Thyroid gland (tissue), 4 donors: ENCODE results near the gene CSMD2. TPM values are rescaled to one million over a fixed set of nuclear protein-coding genes. Genes with fewer than 3 reads are reported as not detected.

Experiments
- DNase-seq, 2 donors: peaks; one replicate each; pipeline ENCODE4 v3.0.0-alpha.2; 2019
- H3K27ac ChIP-seq, 3 donors: fragments of 200-600 bp; sonication (generic); 1 replicate in 2 of 3; 2 replicates in 1 of 3; pipeline ENCODE4 v1.5.1; 2016 to 2019; ENCODE audit warnings: mild to moderate bottlenecking in 1 of 3, moderate library complexity in 1 of 3
- H3K27me3 ChIP-seq: fragments of 200-600 bp; sonication (generic); one replicate; pipeline ENCODE4 v1.5.1; 2019
- H3K36me3 ChIP-seq, 2 donors: fragments of 200-600 bp; sonication (generic); one replicate each; pipeline ENCODE4 v1.5.1; 2016 to 2019
- H3K4me1 ChIP-seq, 2 donors: fragments of 200-600 bp; sonication (generic); one replicate each; pipeline ENCODE4 v1.5.1; 2017 to 2019
- H3K4me3 ChIP-seq, 3 donors: fragments of 200-600 bp; sonication (generic); replicated peaks in 1 of 3; 1 replicate in 2 of 3; 2 replicates in 1 of 3; pipeline ENCODE4 v1.5.1; 2016; ENCODE audit warnings: mild to moderate bottlenecking in 1 of 3
- H3K9me3 ChIP-seq: fragments of 200-600 bp; sonication (generic); one replicate; pipeline ENCODE4 v1.5.1; 2017
- POLR2A ChIP-seq, 2 donors: fragments of 450-650 bp; IDR thresholded peaks; one replicate each; pipeline ENCODE4 v1.6.1; 2017; ENCODE audit warnings: antibody characterized with exemption in 2 of 2, mild to moderate bottlenecking in 2 of 2, moderate library complexity in 1 of 2
- WGBS, 2 donors: methylation state at CpG; one replicate each; pipeline ENCODE4 v1.1.5; 2017; 5-methylcytosine and 5-hydroxymethylcytosine counted together
- intact Hi-C: fragments of 100-400 bp; cut with DNase I; formaldehyde crosslinking; loops from one replicate; pipeline ENCODE4 v1.15.1; 2023
- total RNA-seq, 4 donors: library from RNA; depleted of rRNA; stranded (reverse); fragments of >200 nt; gene quantifications; one replicate each; pipeline ENCODE4 v1.2.3, GENCODE V29; 2016
- TF ChIP-seq, protein P1 (sequence below), 6 experiments: fragments of 200-600 bp in 3 of 6; fragments of 450-650 bp in 3 of 6; sonication (generic) in 3 of 6; IDR thresholded peaks; one replicate each; pipeline ENCODE4 v1.5.1; 2016 to 2019; ENCODE audit warnings: antibody characterized with exemption in 6 of 6, mild to moderate bottlenecking in 2 of 6, inconsistent platforms in 1 of 6, moderate library complexity in 1 of 6

Gene CSMD2
- total RNA-seq, 4 donors from 2014 or later, result 0.10 to 0.45 (median 0.13) TPM; not detected in 1

DNA sequence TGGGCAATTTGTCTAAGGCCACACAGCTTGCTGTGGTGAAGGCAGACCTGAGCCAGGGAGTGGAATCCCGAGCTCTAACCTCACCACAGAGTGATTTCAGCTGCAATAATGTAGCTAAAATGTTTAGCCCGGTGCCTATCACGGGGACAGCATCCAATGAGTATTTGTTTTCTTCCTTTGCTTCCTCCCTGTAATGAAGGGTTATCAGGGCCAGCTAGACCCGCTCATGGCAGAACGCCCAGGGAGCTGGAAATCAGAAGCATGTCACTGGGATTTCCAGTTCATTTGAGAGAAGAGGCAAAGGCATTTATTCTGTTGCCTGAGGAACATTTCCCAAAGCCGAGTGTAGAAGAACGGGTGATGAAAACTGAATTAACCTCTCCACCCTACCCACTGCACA, 509.5 kb downstream of the CSMD2 start:
- Histone ChIP-seq H3K9me3 (no peaks in the 10 kb centered on the region), H3K4me3 (no peak overlapping the region), H3K4me1 (no peaks in the 10 kb centered on the region), H3K27ac (no peak overlapping the region), H3K27me3 (no peaks in the 10 kb centered on the region), H3K36me3 (no peaks in the 10 kb centered on the region)
- DNase-seq, result no peak
- intact Hi-C loops, result no loop called here
- TF ChIP-seq, protein P1, sequence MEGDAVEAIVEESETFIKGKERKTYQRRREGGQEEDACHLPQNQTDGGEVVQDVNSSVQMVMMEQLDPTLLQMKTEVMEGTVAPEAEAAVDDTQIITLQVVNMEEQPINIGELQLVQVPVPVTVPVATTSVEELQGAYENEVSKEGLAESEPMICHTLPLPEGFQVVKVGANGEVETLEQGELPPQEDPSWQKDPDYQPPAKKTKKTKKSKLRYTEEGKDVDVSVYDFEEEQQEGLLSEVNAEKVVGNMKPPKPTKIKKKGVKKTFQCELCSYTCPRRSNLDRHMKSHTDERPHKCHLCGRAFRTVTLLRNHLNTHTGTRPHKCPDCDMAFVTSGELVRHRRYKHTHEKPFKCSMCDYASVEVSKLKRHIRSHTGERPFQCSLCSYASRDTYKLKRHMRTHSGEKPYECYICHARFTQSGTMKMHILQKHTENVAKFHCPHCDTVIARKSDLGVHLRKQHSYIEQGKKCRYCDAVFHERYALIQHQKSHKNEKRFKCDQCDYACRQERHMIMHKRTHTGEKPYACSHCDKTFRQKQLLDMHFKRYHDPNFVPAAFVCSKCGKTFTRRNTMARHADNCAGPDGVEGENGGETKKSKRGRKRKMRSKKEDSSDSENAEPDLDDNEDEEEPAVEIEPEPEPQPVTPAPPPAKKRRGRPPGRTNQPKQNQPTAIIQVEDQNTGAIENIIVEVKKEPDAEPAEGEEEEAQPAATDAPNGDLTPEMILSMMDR (IDR thresholded peaks at IDR 0.05), result no peak
- no peak for TF ChIP-seq POLR2A (IDR thresholded peaks at IDR 0.05)
- 59 to 69% methylated on average over 7 of the region's 7 CpGs for WGBS, 2 donors

DNA sequence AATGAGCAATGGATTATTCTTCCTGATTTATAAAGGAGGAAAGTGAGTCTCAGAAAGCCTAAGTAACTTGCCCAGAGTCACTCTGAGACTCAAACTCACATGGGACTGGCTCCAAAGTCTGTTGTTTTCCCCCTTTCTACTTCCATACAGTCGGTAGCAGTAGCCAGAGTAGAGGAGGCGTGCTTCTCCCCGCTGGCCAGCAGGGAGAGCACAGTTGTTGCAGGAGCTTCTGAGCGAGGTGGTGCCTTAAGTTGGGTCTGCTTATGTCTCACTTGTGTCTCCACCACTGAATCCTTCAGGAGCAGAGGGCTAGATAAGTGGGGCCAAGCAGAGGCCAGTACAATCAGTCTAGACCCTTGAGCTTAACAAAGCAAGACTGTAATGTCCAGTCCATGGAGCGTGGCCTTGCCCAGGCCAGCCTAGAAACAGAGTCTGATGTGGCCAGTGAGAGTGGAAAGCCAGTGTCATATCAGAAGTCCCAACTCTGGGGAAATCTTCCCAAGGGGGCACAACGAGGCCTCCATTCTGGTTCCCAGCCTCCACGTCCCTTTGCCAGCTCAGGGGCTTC, 510.7 kb downstream of the CSMD2 start:
- Histone ChIP-seq H3K4me3 (no peak overlapping the region), H3K36me3 (no peaks in the 10 kb centered on the region), H3K9me3 (no peaks in the 10 kb centered on the region), H3K27me3 (no peaks in the 10 kb centered on the region), H3K4me1 (no peaks in the 10 kb centered on the region), H3K27ac (no peak overlapping the region)
- DNase-seq, result peak in 1 of 2 donors; percentile 14
- TF ChIP-seq, protein P1 (IDR thresholded peaks at IDR 0.05), result peak in 3 of 6 experiments; percentile 21 to 40 (median 28)
- no peak for TF ChIP-seq POLR2A (IDR thresholded peaks at IDR 0.05)
- intact Hi-C loops, result no loop called here
- 53 to 57% methylated on average over 5 to 7 of the region's 7 CpGs for WGBS, 2 donors

DNA sequence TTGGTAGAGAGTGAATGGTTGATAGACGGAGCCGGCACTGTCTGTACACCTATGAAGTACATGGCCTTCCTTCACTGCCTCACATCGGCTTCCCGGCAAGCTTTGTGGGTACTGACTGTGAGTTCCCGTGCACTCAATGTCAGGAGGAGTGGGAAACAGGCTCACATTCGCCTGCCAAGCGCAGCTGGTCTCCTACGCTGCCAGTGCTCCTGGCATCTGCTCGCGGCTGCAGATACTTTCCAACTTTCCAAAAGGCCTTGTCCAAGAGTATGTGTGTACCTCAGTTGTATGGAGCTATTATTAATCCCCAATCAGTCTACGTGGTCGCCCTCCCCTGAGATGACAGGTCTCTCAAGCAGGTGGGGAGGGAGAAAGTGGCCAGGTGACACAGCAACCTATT, 511.8 kb downstream of the CSMD2 start:
- no peak for DNase-seq
- intact Hi-C loops, result no loop called here
- H3K9me3 ChIP-seq, result no peaks in the 10 kb centered on the region
- H3K4me3 ChIP-seq, result no peak overlapping the region
- no peaks in the 10 kb centered on the region for H3K4me1 ChIP-seq
- TF ChIP-seq POLR2A (IDR thresholded peaks at IDR 0.05), result no peak
- TF ChIP-seq, protein P1 (IDR thresholded peaks at IDR 0.05), result no peak
- H3K27ac ChIP-seq, result no peak overlapping the region
- no peaks in the 10 kb centered on the region for H3K27me3 ChIP-seq
- WGBS, 2 donors, result 94 to 96% methylated on average over 12 of the region's 12 CpGs
- H3K36me3 ChIP-seq, result no peaks in the 10 kb centered on the region

DNA sequence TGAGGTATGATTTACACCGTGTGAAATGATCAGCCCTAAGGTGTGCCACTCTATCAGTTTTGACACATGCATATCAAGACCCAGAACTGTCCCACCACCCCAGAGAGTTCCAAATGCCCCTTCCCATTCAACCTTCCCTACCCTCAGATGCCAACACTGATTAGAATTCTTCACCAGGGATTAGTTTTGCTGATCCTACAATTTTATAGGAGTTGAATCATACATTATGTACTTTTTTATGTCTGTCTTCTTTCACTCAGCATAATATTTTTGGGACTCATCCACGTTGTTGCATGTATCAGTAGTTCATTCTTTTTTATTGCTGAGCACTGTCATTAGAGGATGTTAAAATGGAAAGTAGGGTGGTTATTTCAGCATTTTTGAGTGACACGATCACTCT, 514.3 kb downstream of the CSMD2 start:
- intact Hi-C loops, result no loop called here

DNA sequence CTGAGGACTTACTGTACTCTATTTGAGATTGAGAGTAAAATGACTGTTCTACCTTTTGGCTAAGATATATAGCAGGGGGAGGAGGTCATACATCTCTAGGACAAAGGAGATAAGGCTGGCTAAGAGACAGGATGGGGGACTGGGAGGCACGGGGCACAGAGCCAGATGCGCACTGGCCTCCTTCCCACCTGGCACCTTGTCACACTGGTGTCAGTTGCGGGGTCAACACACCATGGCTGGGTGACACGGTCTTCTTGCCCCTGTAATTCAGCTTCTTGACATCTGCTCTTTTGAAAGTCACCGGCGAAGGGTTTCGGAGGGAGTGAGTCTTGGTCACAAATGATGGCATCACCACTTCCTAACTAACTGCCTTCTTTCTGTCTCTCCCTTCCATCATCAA, 515.3 kb downstream of the CSMD2 start:
- 81 to 89% methylated on average over 7 of the region's 7 CpGs for WGBS, 2 donors

More for the DNA sequence above, 514.3 kb downstream of the CSMD2 start:
- Histone ChIP-seq H3K27ac (no peak overlapping the region), H3K36me3 (no peaks in the 10 kb centered on the region), H3K27me3 (no peaks in the 10 kb centered on the region), H3K4me3 (no peak overlapping the region), H3K9me3 (no peaks in the 10 kb centered on the region), H3K4me1 (no peaks in the 10 kb centered on the region)
- TF ChIP-seq, protein P1 (IDR thresholded peaks at IDR 0.05), result no peak
- TF ChIP-seq POLR2A (IDR thresholded peaks at IDR 0.05), result no peak
- no peak for DNase-seq
- 77 to 84% methylated on average over 3 of the region's 3 CpGs for WGBS, 2 donors

More for the DNA sequence above, 515.3 kb downstream of the CSMD2 start:
- Histone ChIP-seq H3K27ac (no peak overlapping the region), H3K27me3 (no peaks in the 10 kb centered on the region), H3K9me3 (no peaks in the 10 kb centered on the region), H3K4me1 (no peaks in the 10 kb centered on the region), H3K36me3 (no peaks in the 10 kb centered on the region), H3K4me3 (no peak overlapping the region)
- no peak for DNase-seq
- TF ChIP-seq, protein P1 (IDR thresholded peaks at IDR 0.05), result no peak
- no peak for TF ChIP-seq POLR2A (IDR thresholded peaks at IDR 0.05)
- intact Hi-C loops, result no loop called here
